ENCODE results near the gene CTIF.

GRCh38 chr18:48801728-48802542, 263.1 kb downstream of the CTIF start:
- TF ChIP-seq EZH2 (IDR thresholded peaks at IDR 0.05), result no peak
- no peak for TF ChIP-seq POLR2AphosphoS5 (IDR thresholded peaks at IDR 0.05; ENCODE audit: borderline replicate concordance, low read depth, low read length)
